Measurements from ENCODE around the gene MRPS25. TPM values are rescaled to one million over a fixed set of nuclear protein-coding genes. Genes with fewer than 3 reads are reported as not detected.

The MRPS25 gene
- polyA plus RNA-seq, 3 donors, result 23.7 to 60.7 (median 24.6) TPM

DNA sequence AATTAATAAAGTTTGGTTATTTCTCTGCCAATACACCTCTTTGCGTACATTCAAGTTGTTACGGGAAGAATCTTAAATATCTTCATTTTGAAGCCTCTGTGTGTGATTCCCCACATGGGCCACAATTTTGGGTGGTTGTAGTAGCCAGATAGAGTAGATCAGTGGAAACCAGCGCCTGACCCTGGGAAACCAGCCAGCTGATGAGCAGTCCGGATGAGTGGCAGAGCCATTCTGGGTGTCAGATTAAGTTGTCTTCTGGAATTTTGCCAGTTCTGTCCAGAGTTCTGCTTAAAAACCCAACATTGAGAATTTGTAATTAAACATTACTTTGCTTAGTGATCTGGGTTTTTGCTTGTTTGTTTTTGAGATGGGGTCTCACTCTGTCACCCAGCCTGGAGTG lies 49.7 kb downstream of the MRPS25 start:
- H3K4me3 ChIP-seq (replicated peaks in 1 of 3; ENCODE audit: low read depth in 2 of 3, low read length in 3 of 3), result no peak overlapping the region
- no peak overlapping the region for H3K4me2 ChIP-seq (replicated peaks; ENCODE audit: extremely low read depth, low read length, poor library complexity, severe bottlenecking)
- no peak for TF ChIP-seq CTCF (IDR thresholded peaks at IDR 0.05)
- DNase-seq, result no peak
- H3K4me1 ChIP-seq (ENCODE audit: control insufficient read depth in 1 of 2, insufficient read depth in 2 of 2, low read length in 2 of 2), result no peaks in the 10 kb centered on the region
- H3K27me3 Mint-ChIP-seq (ENCODE audit: low read depth in 3 of 3), result no peaks in the 10 kb centered on the region
- no peaks in the 10 kb centered on the region for H4K20me1 ChIP-seq (ENCODE audit: insufficient read depth, low read length)
- H3K27ac ChIP-seq (ENCODE audit: low read depth in 1 of 2, low read length in 2 of 2), result no peak overlapping the region
- peaks cover 0 to 2% (median 0%) of the 10 kb centered on the region in 7 donors for H3K9me3 Mint-ChIP-seq
- H3K36me3 ChIP-seq (replicated peaks in 1 of 2; ENCODE audit: control insufficient read depth in 1 of 2, insufficient read depth in 2 of 2, low read length in 2 of 2), result peaks cover 80 to 94% of the 10 kb centered on the region in 2 donors
- H3K27ac Mint-ChIP-seq, result no peak overlapping the region
- H3K36me3 Mint-ChIP-seq, result peaks cover 78 to 95% of the 10 kb centered on the region in 2 donors
- H3K27me3 ChIP-seq (ENCODE audit: control insufficient read depth in 2 of 2, insufficient read depth in 2 of 2, low read length in 2 of 2), result no peaks in the 10 kb centered on the region
- no peaks in the 10 kb centered on the region for H3K4me1 Mint-ChIP-seq
- no peak overlapping the region for H3K4me3 Mint-ChIP-seq
- no peak overlapping the region for H2AFZ ChIP-seq (ENCODE audit: insufficient read depth, low read depth, low read length, poor library complexity, severe bottlenecking)
- WGBS (ENCODE audit: insufficient coverage), result 100% methylated on average over 2 of the region's 4 CpGs
- no peaks in the 10 kb centered on the region for H3K9me3 ChIP-seq (replicated peaks in 1 of 2; ENCODE audit: control insufficient read depth in 1 of 2, insufficient read depth in 1 of 2, low read length in 2 of 2)
- no peak overlapping the region for H3K9ac ChIP-seq (ENCODE audit: insufficient read depth, low read length, poor library complexity, severe bottlenecking)
- intact Hi-C loops (cut with micrococcal nuclease), result no loop called here
- H3K79me2 ChIP-seq (ENCODE audit: insufficient read depth, low read length), result no peaks in the 10 kb centered on the region

DNA sequence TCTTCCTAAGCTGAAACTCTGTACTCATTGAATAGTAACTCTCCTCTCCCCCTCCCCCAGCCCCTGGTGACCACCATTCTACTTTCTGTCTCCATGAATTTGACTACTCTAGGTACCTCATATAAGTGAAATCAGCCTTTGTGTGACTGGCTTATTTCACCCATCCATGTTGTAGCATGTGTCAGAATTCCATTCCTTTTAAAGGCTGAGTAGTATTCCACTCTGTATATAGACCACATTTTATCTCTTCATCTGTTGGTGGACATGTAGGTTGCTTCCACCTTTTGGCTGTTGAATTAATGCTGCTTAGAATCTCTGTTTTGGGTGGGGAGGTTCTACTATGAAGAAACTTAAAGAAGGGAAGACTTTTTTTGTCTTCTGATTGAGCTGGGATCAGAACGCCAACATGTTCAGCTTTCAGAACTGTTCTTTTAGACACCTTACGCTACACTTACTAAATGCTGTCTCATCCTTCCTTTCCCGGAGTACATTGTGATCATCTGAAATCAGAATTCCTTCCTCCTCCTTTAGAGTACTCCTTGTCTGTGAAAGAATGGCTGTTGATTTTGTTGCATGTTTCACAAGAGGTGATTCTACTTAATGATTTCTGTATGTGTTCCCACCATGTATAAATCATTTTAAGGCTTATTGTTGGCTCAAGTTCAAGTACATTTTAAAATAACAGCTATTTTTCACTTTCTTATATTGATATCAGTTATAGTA lies 50.3 kb downstream of the MRPS25 start:
- H3K27ac ChIP-seq (ENCODE audit: low read depth in 1 of 2, low read length in 2 of 2), result no peak overlapping the region
- no peak overlapping the region for H3K4me2 ChIP-seq (replicated peaks; ENCODE audit: extremely low read depth, low read length, poor library complexity, severe bottlenecking)
- H3K27ac Mint-ChIP-seq, result peak overlapping the region in 1 of 7 donors; percentile 8
- H3K79me2 ChIP-seq (ENCODE audit: insufficient read depth, low read length), result no peaks in the 10 kb centered on the region
- no peaks in the 10 kb centered on the region for H3K27me3 ChIP-seq (ENCODE audit: control insufficient read depth in 2 of 2, insufficient read depth in 2 of 2, low read length in 2 of 2)
- H3K4me1 ChIP-seq (ENCODE audit: control insufficient read depth in 1 of 2, insufficient read depth in 2 of 2, low read length in 2 of 2), result no peaks in the 10 kb centered on the region
- no peak for TF ChIP-seq CTCF (IDR thresholded peaks at IDR 0.05)
- no peaks in the 10 kb centered on the region for H4K20me1 ChIP-seq (ENCODE audit: insufficient read depth, low read length)
- H3K9ac ChIP-seq (ENCODE audit: insufficient read depth, low read length, poor library complexity, severe bottlenecking), result no peak overlapping the region
- intact Hi-C loops (cut with micrococcal nuclease), result no loop called here
- DNase-seq, result no peak
- H3K4me3 ChIP-seq (replicated peaks in 1 of 3; ENCODE audit: low read depth in 2 of 3, low read length in 3 of 3), result no peak overlapping the region
- WGBS (ENCODE audit: insufficient coverage), result no CpG with 5 or more reads among the region's 3 CpGs
- peaks cover 77 to 94% of the 10 kb centered on the region in 2 donors for H3K36me3 ChIP-seq (replicated peaks in 1 of 2; ENCODE audit: control insufficient read depth in 1 of 2, insufficient read depth in 2 of 2, low read length in 2 of 2)
- H3K9me3 Mint-ChIP-seq, result peaks cover 0 to 2% (median 0%) of the 10 kb centered on the region in 7 donors
- H2AFZ ChIP-seq (ENCODE audit: insufficient read depth, low read depth, low read length, poor library complexity, severe bottlenecking), result no peak overlapping the region
- no peaks in the 10 kb centered on the region for H3K27me3 Mint-ChIP-seq (ENCODE audit: low read depth in 3 of 3)
- no peaks in the 10 kb centered on the region for H3K9me3 ChIP-seq (replicated peaks in 1 of 2; ENCODE audit: control insufficient read depth in 1 of 2, insufficient read depth in 1 of 2, low read length in 2 of 2)
- no peaks in the 10 kb centered on the region for H3K4me1 Mint-ChIP-seq
- H3K4me3 Mint-ChIP-seq, result no peak overlapping the region
- H3K36me3 Mint-ChIP-seq, result peaks cover 76 to 96% of the 10 kb centered on the region in 2 donors

Data from CD14-positive monocyte (primary cell).